ENCODE results near the gene CELA3B.
"Not testable (repeated sequence)": the region's sequence is repeated elsewhere in the genome, so short reads cannot be mapped to it uniquely, and the experiment has no call there.

CELA3B gene

GRCh38 chr1:21944733-21945073, 32.1 kb upstream of the CELA3B start:
- no peak for DNase-seq

- DNase-seq, result no peak
Observed at GRCh38 chr1:21946836-21947587, 29.8 kb upstream of the CELA3B start.

GRCh38 chr1:21950734-21951133, 26.1 kb upstream of the CELA3B start:
- no peak for DNase-seq

GRCh38 chr1:21951226-21951870, 25.5 kb upstream of the CELA3B start:
- no peak for DNase-seq

GRCh38 chr1:21952786-21953520, 23.9 kb upstream of the CELA3B start:
- DNase-seq, result no peak

GRCh38 chr1:21955058-21955457, 21.8 kb upstream of the CELA3B start:
- no peak for DNase-seq

GRCh38 chr1:21955501-21956281, 21.1 kb upstream of the CELA3B start:
- DNase-seq, result no peak

- no peak for DNase-seq
Observed at GRCh38 chr1:21956720-21957552, 19.9 kb upstream of the CELA3B start.

GRCh38 chr1:21961337-21961736, 15.5 kb upstream of the CELA3B start:
- DNase-seq, result no peak

GRCh38 chr1:21961799-21962198, 15.0 kb upstream of the CELA3B start:
- DNase-seq, result no peak

GRCh38 chr1:21963477-21964217, 13.2 kb upstream of the CELA3B start:
- DNase-seq, result no peak

GRCh38 chr1:21966247-21967000, 10.4 kb upstream of the CELA3B start:
- DNase-seq, result no peak

- DNase-seq, result not testable (repeated sequence)
Observed at GRCh38 chr1:21967216-21967615, 9.6 kb upstream of the CELA3B start.

GRCh38 chr1:21969066-21969465, 7.8 kb upstream of the CELA3B start:
- DNase-seq, result not testable (repeated sequence)

- DNase-seq, result not testable (repeated sequence)
Observed at GRCh38 chr1:21970523-21970922, 6.3 kb upstream of the CELA3B start.

GRCh38 chr1:21972973-21973441, 3.8 kb upstream of the CELA3B start:
- DNase-seq, result not testable (repeated sequence)

GRCh38 chr1:21973948-21974347, 2.9 kb upstream of the CELA3B start:
- DNase-seq, result not testable (repeated sequence)

- not testable (repeated sequence) for DNase-seq
Observed at GRCh38 chr1:21974699-21975098, 2.1 kb upstream of the CELA3B start.

GRCh38 chr1:21975296-21975695, 1.5 kb upstream of the CELA3B start:
- DNase-seq, result not testable (repeated sequence)

- DNase-seq, result not testable (repeated sequence)
Observed at GRCh38 chr1:21978209-21978608, 1.4 kb downstream of the CELA3B start.
